ENCODE measurements around the gene SPRR5. TPM values are rescaled to one million over a fixed set of nuclear protein-coding genes. Genes with fewer than 3 reads are reported as not detected.

Gene SPRR5
- total RNA-seq, 1 experiment from 2014 or later: not detected

DNA sequence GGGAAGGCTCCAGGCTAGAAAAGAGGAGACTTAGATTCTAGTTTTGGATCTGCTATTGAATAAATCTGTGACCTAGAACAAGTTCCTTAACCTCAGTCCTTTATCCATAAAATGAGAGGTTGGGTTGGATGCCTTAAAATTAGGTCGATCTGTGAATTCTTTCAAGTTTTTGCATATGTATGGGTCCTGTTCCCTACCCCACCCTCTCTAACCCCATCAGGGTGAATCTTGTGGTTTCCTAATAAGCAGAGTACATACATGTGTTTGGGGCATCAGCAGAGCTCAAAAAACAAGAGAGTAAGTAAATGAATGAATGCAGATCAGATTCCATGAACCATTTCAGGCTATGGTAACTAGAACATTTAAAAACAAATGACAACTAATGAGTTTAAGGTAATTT is 29.7 kb downstream of the SPRR5 start:
- no peak for DNase-seq (ENCODE audit: low spot score)
- in situ Hi-C loops (cut with HindIII; ENCODE audit: low sequenced_read_pairs): no loop called here

GRCh38 chr1:152977614-152978013 is 30.6 kb downstream of the SPRR5 start:
- no peak for DNase-seq (ENCODE audit: low spot score)
- in situ Hi-C loops (cut with HindIII; ENCODE audit: low sequenced_read_pairs): no loop called here

GRCh38 chr1:152980676-152981075 is 33.7 kb downstream of the SPRR5 start:
- in situ Hi-C loops (cut with HindIII; ENCODE audit: low sequenced_read_pairs): no loop called here

DNA sequence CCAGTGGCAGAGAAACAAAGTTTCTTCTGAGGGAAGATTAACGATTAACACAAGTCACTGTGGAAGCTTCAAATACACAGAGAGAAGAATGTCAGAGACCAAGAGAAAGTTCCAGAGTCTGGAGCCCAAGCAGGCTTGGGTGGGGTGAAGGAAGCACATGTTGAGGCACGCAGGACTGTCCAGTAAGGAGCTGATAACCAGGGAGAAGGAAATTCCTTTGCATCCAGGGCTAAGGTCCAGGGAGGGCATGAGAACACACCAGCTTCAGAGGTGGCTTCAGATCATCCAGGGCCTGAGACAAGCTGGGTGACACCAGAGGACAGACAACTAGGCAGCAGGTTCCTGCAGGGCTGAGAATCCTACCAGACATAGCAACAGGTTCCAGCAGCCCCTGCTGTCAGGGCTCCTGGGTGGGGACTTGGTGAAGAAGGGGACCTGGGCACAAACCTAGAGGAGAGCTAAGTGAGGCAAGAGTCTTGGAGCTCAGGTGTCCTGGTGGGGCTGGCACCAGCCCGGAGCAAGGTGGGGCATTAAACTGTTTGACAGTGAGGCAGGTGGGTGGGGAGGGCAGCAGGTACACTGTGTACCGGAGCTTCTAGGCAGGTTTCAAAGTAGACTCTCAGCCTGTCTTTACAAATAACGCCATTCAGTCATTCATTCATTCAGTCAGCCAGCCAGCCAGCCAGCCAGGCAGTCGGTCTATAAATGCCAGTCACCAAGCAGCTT is 34.3 kb downstream of the SPRR5 start:
- in situ Hi-C loops (cut with HindIII; ENCODE audit: low sequenced_read_pairs): no loop called here
- no peak for DNase-seq (ENCODE audit: low spot score)

More at GRCh38 chr1:152980676-152981075, 33.7 kb downstream of the SPRR5 start:
- DNase-seq (ENCODE audit: low spot score): no peak

GRCh38 chr1:152982076-152982475 is 35.1 kb downstream of the SPRR5 start:
- DNase-seq (ENCODE audit: low spot score): no peak
- in situ Hi-C loops (cut with HindIII; ENCODE audit: low sequenced_read_pairs): no loop called here

DNA sequence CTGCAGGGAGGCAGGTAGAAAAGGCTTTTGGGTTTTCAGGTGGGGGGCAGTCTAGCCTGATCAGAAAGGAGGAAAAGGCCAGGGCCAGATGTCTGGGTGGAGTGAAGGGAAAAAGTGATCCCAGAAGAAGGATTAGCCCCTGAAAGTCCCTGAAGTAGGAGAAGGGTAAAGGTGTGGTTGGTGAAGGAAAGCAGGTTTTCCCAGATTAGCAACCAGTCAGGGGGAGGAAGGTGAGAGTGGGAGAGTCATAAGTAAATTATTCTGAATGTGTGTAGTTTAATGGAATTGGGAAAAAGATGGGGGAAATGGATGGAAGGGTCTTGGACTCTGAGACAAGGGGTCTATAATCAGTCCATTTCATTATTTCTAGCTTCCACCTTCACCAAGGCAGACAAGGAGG is 36.2 kb downstream of the SPRR5 start:
- no peak for DNase-seq (ENCODE audit: low spot score)
- in situ Hi-C loops (cut with HindIII; ENCODE audit: low sequenced_read_pairs): no loop called here

GRCh38 chr1:152983743-152984142 is 36.7 kb downstream of the SPRR5 start, which contains the start of gene SPRR1A:
Gene SPRR1A, plus strand, starts transcription at chr1:152984081. Its CDS starts 1,150 bp downstream, at chr1:152985231.
- no peak for DNase-seq (ENCODE audit: low spot score)
- in situ Hi-C loops (cut with HindIII; ENCODE audit: low sequenced_read_pairs): no loop called here

DNA sequence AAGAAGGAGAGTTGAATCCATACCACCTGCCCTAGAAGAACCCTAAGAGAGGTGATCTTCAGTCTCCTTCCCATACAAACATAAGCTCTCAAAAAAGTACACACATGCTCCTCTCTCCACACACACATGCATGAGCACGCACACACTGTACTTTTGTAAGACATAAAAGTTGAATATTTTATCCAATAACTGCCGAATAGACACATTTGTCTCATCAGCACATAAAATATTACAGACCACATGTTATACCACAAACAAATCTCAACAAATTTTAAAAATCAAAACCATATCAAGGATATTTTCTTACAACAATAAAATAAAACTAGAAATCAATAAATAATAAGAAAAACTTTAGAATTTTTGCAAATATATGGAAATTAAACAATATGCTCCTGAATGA is 39.6 kb downstream of the SPRR5 start:
- no peak for DNase-seq (ENCODE audit: low spot score)
- in situ Hi-C loops (cut with HindIII; ENCODE audit: low sequenced_read_pairs): no loop called here

DNA sequence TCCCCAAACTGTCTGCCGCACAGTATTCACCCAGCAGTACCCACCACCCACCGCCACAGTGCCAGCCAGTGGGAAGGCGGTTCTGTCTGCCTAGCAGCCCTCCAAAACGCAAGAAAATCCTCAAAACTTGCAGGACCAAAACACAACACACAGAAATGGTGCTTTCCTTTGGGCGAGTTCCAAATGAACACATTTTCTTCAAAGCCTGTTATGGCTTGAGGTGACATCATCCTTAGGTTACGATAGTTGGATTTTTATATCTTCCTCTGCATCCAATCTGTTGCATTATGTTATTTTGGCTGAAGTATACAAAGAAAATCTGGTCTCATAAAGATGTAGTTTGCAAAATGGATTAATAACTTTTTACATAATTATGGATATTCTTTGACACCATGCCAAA is 46.2 kb downstream of the SPRR5 start:
- DNase-seq (ENCODE audit: low spot score): no peak

DNA sequence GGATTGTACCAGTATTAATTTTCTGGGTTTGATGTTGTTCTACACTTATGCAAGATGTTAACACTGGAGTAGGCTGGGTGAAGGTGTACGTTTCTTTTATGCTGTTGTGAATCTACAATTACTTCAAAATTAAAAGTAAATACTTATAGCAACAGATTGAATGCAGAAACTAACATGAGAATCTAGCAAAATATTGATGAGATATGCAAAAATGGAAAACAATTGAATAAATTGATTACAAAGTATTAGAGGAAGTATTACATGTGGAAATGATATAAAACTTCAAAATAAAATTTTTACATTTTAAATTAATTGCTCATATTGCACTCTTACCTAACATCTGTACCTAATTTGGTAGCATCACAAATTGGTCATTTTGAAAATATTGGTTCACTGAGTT is 48.8 kb downstream of the SPRR5 start:
- in situ Hi-C loops (cut with HindIII; ENCODE audit: low sequenced_read_pairs): no loop called here
- no peak for DNase-seq (ENCODE audit: low spot score)

More for the DNA sequence above, 46.2 kb downstream of the SPRR5 start:
- in situ Hi-C loops (cut with HindIII; ENCODE audit: low sequenced_read_pairs): no loop called here

- in situ Hi-C loops (cut with HindIII; ENCODE audit: low sequenced_read_pairs): no loop called here
Measured at GRCh38 chr1:152996633-152997400, 49.8 kb downstream of the SPRR5 start.

GRCh38 chr1:152997901-152998300 is 50.9 kb downstream of the SPRR5 start:
- in situ Hi-C loops (cut with HindIII; ENCODE audit: low sequenced_read_pairs): no loop called here
- no peak for DNase-seq (ENCODE audit: low spot score)

More at GRCh38 chr1:152996633-152997400, 49.8 kb downstream of the SPRR5 start:
- no peak for DNase-seq (ENCODE audit: low spot score)

DNA sequence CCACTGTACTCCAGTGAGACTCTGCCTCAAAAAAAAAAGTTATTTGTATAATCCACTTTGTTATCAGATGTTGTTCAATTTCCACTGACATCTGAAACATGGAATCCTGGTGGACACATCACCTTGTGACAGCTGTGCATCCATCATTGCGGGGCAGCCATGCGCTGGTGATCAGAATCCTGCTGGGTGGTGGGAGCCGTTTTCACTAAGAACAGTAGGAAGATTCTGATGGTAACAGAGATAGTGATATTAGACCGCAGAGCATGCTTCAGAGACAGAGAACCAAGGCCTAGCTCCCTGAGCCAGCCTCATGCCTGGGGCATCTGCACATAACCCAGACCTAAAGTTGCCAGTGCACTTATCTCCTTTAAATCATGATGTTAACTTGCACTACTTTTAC is 51.5 kb downstream of the SPRR5 start:
- no peak for DNase-seq (ENCODE audit: low spot score)
- in situ Hi-C loops (cut with HindIII; ENCODE audit: low sequenced_read_pairs): no loop called here

Other genes starting within 250 kb of the SPRR5 start
- not detected in 2 replicates for gene LCE2A, start 248.9 kb upstream of the SPRR5 start, total RNA-seq (2014; rRNA removed; shearing (Covaris generic))
- gene LCE4A, start 239.0 kb upstream of the SPRR5 start, total RNA-seq (2014; rRNA removed; shearing (Covaris generic)): not detected in 2 replicates
- gene KPRP, start 189.2 kb upstream of the SPRR5 start, total RNA-seq (2014; rRNA removed; shearing (Covaris generic)): not detected in 2 replicates
- gene LCE1F, start 172.1 kb upstream of the SPRR5 start, total RNA-seq (2014; rRNA removed; shearing (Covaris generic)): not detected in 2 replicates
- gene LCE1E, start 160.9 kb upstream of the SPRR5 start, total RNA-seq (2014; rRNA removed; shearing (Covaris generic)): not detected in 2 replicates
- gene LCE1D, start 150.5 kb upstream of the SPRR5 start, total RNA-seq (2014; rRNA removed; shearing (Covaris generic)): not detected in 2 replicates
- gene LCE1C, start 140.6 kb upstream of the SPRR5 start, total RNA-seq (2014; rRNA removed; shearing (Covaris generic)): not detected in 2 replicates
- not detected in 2 replicates for gene LCE1B, start 135.2 kb upstream of the SPRR5 start, total RNA-seq (2014; rRNA removed; shearing (Covaris generic))
- not detected in 2 replicates for gene LCE1A, start 119.7 kb upstream of the SPRR5 start, total RNA-seq (2014; rRNA removed; shearing (Covaris generic))
- gene LCE6A, start 104.3 kb upstream of the SPRR5 start, total RNA-seq (2014; rRNA removed; shearing (Covaris generic)): not detected in 2 replicates
- gene LCE7A, start 87.2 kb upstream of the SPRR5 start, total RNA-seq (2014; rRNA removed; shearing (Covaris generic)): not detected in 2 replicates
- not detected in 2 replicates for gene SMCP, start 68.9 kb upstream of the SPRR5 start, total RNA-seq (2014; rRNA removed; shearing (Covaris generic))
- not detected in 2 replicates for gene IVL, start 38.7 kb upstream of the SPRR5 start, total RNA-seq (2014; rRNA removed; shearing (Covaris generic))
- gene SPRR4, start 23.4 kb downstream of the SPRR5 start, total RNA-seq (2014; rRNA removed; shearing (Covaris generic)): not detected in 2 replicates
- not detected in 2 replicates for gene SPRR1A, start 36.9 kb downstream of the SPRR5 start, total RNA-seq (2014; rRNA removed; shearing (Covaris generic))
- not detected in 2 replicates for gene SPRR3, start 54.5 kb downstream of the SPRR5 start, total RNA-seq (2014; rRNA removed; shearing (Covaris generic))
- not detected in 2 replicates for gene SPRR1B, start 84.0 kb downstream of the SPRR5 start, total RNA-seq (2014; rRNA removed; shearing (Covaris generic))
- gene SPRR2D, start 93.9 kb downstream of the SPRR5 start, total RNA-seq (2014; rRNA removed; shearing (Covaris generic)): not detected in 2 replicates
- not detected in 2 replicates for gene SPRR2A, start 110.3 kb downstream of the SPRR5 start, total RNA-seq (2014; rRNA removed; shearing (Covaris generic))
- not detected in 2 replicates for gene SPRR2B, start 124.4 kb downstream of the SPRR5 start, total RNA-seq (2014; rRNA removed; shearing (Covaris generic))
- gene SPRR2E, start 147.3 kb downstream of the SPRR5 start, total RNA-seq (2014; rRNA removed; shearing (Covaris generic)): not detected in 2 replicates
- not detected in 2 replicates for gene SPRR2F, start 166.3 kb downstream of the SPRR5 start, total RNA-seq (2014; rRNA removed; shearing (Covaris generic))
- gene SPRR2G, start 203.7 kb downstream of the SPRR5 start, total RNA-seq (2014; rRNA removed; shearing (Covaris generic)): not detected in 2 replicates